ENCODE data around the gene MYF5. TPM values are rescaled to one million over a fixed set of nuclear protein-coding genes. Genes with fewer than 3 reads are reported as not detected.

The MYF5 gene
- total and polyA plus RNA-seq, 2 donors (not counting 1 experiment from before 2014, with no cell fraction given): not detected

GRCh38 chr12:80704420-80704819 lies 12.3 kb upstream of the MYF5 start:
- H3K4me2 ChIP-seq (ENCODE audit: extremely low read depth, insufficient read depth, low read length): no peak overlapping the region
- no peaks in the 10 kb centered on the region for H4K20me1 ChIP-seq (ENCODE audit: control insufficient read depth, extremely low read depth, insufficient read depth, low read length)
- no peak overlapping the region for H2AFZ ChIP-seq (ENCODE audit: low read length)
- no peaks in the 10 kb centered on the region for H3K27me3 ChIP-seq (ENCODE audit: control insufficient read depth, insufficient read depth, low read length)
- peaks cover 7% of the 10 kb centered on the region for H3K4me1 ChIP-seq (ENCODE audit: control insufficient read depth, extremely low read depth, insufficient read depth, low read length)
- no peak overlapping the region for H3K4me3 ChIP-seq (replicated peaks in 1 of 4; ENCODE audit: control extremely low read depth in 1 of 4, insufficient read depth in 1 of 4, low read depth in 3 of 4, low read length in 4 of 4)
- TF ChIP-seq EZH2 (IDR thresholded peaks at IDR 0.05; ENCODE audit: low read length, missing control alignments): no peak
- TF ChIP-seq, protein P1, sequence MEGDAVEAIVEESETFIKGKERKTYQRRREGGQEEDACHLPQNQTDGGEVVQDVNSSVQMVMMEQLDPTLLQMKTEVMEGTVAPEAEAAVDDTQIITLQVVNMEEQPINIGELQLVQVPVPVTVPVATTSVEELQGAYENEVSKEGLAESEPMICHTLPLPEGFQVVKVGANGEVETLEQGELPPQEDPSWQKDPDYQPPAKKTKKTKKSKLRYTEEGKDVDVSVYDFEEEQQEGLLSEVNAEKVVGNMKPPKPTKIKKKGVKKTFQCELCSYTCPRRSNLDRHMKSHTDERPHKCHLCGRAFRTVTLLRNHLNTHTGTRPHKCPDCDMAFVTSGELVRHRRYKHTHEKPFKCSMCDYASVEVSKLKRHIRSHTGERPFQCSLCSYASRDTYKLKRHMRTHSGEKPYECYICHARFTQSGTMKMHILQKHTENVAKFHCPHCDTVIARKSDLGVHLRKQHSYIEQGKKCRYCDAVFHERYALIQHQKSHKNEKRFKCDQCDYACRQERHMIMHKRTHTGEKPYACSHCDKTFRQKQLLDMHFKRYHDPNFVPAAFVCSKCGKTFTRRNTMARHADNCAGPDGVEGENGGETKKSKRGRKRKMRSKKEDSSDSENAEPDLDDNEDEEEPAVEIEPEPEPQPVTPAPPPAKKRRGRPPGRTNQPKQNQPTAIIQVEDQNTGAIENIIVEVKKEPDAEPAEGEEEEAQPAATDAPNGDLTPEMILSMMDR (conservative IDR thresholded peaks at IDR 0.05 in 1 of 2, IDR thresholded peaks at IDR 0.05 in 1 of 2; ENCODE audit: low read depth in 1 of 2, low read length in 2 of 2): no peak
- H3K9me3 ChIP-seq (ENCODE audit: control insufficient read depth, insufficient read depth, low read depth, low read length): no peaks in the 10 kb centered on the region
- no peaks in the 10 kb centered on the region for H3K36me3 ChIP-seq (ENCODE audit: control insufficient read depth, insufficient read depth, low read length)
- H3K79me2 ChIP-seq (ENCODE audit: control insufficient read depth, insufficient read depth, low read length): no peaks in the 10 kb centered on the region
- DNase-seq (ENCODE audit: low read depth in 2 of 2): no peak
- no peak overlapping the region for H3K9ac ChIP-seq (ENCODE audit: insufficient read depth, low read length)
- H3K27ac ChIP-seq (ENCODE audit: insufficient read depth, low read length): no peak overlapping the region

GRCh38 chr12:80707126-80707829 lies 9.4 kb upstream of the MYF5 start, which contains the start of gene MYF6:
TSS of gene MYF6 (plus strand) at chr12:80707634. CDS start at chr12:80707720, 86 bp downstream.
- no peak within 1 kb of the TSS for H3K27ac ChIP-seq (ENCODE audit: insufficient read depth, low read length)
- no peaks in the 10 kb centered on the region for H4K20me1 ChIP-seq (ENCODE audit: control insufficient read depth, extremely low read depth, insufficient read depth, low read length)
- H3K36me3 ChIP-seq (ENCODE audit: control insufficient read depth, insufficient read depth, low read length): no peaks in the 10 kb centered on the region
- no peaks in the 10 kb centered on the region for H3K79me2 ChIP-seq (ENCODE audit: control insufficient read depth, insufficient read depth, low read length)
- no peak within 1 kb of the TSS for H3K9ac ChIP-seq (ENCODE audit: insufficient read depth, low read length)
- TF ChIP-seq, protein P1 (conservative IDR thresholded peaks at IDR 0.05 in 1 of 2, IDR thresholded peaks at IDR 0.05 in 1 of 2; ENCODE audit: low read depth in 1 of 2, low read length in 2 of 2): no peak
- TF ChIP-seq EZH2 (IDR thresholded peaks at IDR 0.05; ENCODE audit: low read length, missing control alignments): no peak
- peak within 1 kb of the TSS; percentile 79 for H2AFZ ChIP-seq (ENCODE audit: low read length)
- peaks cover 7% of the 10 kb centered on the region for H3K4me1 ChIP-seq (ENCODE audit: control insufficient read depth, extremely low read depth, insufficient read depth, low read length)
- H3K4me3 ChIP-seq (replicated peaks in 1 of 4; ENCODE audit: control extremely low read depth in 1 of 4, insufficient read depth in 1 of 4, low read depth in 3 of 4, low read length in 4 of 4): peak within 1 kb of the TSS in 3 of 4 experiments; percentile 13 to 18 (median 15)
- peak within 1 kb of the TSS; percentile 67 for H3K4me2 ChIP-seq (ENCODE audit: extremely low read depth, insufficient read depth, low read length)
- no peak for DNase-seq (ENCODE audit: low read depth in 2 of 2)
- H3K9me3 ChIP-seq (ENCODE audit: control insufficient read depth, insufficient read depth, low read depth, low read length): no peaks in the 10 kb centered on the region
- H3K27me3 ChIP-seq (ENCODE audit: control insufficient read depth, insufficient read depth, low read length): no peaks in the 10 kb centered on the region

GRCh38 chr12:80707830-80708258 lies 8.9 kb upstream of the MYF5 start:
- Histone ChIP-seq H3K27ac (ENCODE audit: insufficient read depth, low read length) (no peak overlapping the region), H3K9ac (ENCODE audit: insufficient read depth, low read length) (no peak overlapping the region), H3K79me2 (ENCODE audit: control insufficient read depth, insufficient read depth, low read length) (no peaks in the 10 kb centered on the region), H2AFZ (ENCODE audit: low read length) (no peak overlapping the region), H3K36me3 (ENCODE audit: control insufficient read depth, insufficient read depth, low read length) (no peaks in the 10 kb centered on the region), H3K9me3 (ENCODE audit: control insufficient read depth, insufficient read depth, low read depth, low read length) (no peaks in the 10 kb centered on the region), H3K4me1 (ENCODE audit: control insufficient read depth, extremely low read depth, insufficient read depth, low read length) (peaks cover 4% of the 10 kb centered on the region), H4K20me1 (ENCODE audit: control insufficient read depth, extremely low read depth, insufficient read depth, low read length) (no peaks in the 10 kb centered on the region), H3K27me3 (ENCODE audit: control insufficient read depth, insufficient read depth, low read length) (no peaks in the 10 kb centered on the region), H3K4me2 (ENCODE audit: extremely low read depth, insufficient read depth, low read length) (no peak overlapping the region), H3K4me3 (replicated peaks in 1 of 4; ENCODE audit: control extremely low read depth in 1 of 4, insufficient read depth in 1 of 4, low read depth in 3 of 4, low read length in 4 of 4) (no peak overlapping the region)
- no peak for DNase-seq (ENCODE audit: low read depth in 2 of 2)
- no peak for TF ChIP-seq EZH2 (IDR thresholded peaks at IDR 0.05; ENCODE audit: low read length, missing control alignments)
- TF ChIP-seq, protein P1 (conservative IDR thresholded peaks at IDR 0.05 in 1 of 2, IDR thresholded peaks at IDR 0.05 in 1 of 2; ENCODE audit: low read depth in 1 of 2, low read length in 2 of 2): no peak
